HG03103 (cell line): ENCODE data around the gene HOXB4.

ENCODE experiments used
- ATAC-seq: cut with Tn5 transposase; IDR thresholded peaks from one replicate; pipeline ENCODE4 v1.9.1; 2021; ENCODE audit warnings: low read depth; ENCODE audit not compliant: unreplicated experiment

The HOXB4 gene

GRCh38 chr17:48601539-48602425 lies 23.6 kb upstream of the HOXB4 start:
- ATAC-seq, result no peak

- ATAC-seq, result no peak
These were observed 23.0 kb upstream of the HOXB4 start for GRCh38 chr17:48601207-48601538.

GRCh38 chr17:48600244-48601098 lies 22.3 kb upstream of the HOXB4 start:
- ATAC-seq, result no peak

- no peak for ATAC-seq
These were observed 21.2 kb upstream of the HOXB4 start for GRCh38 chr17:48599354-48599753.

GRCh38 chr17:48598736-48599135 lies 20.6 kb upstream of the HOXB4 start:
- no peak for ATAC-seq

- no peak for ATAC-seq
These were observed 19.9 kb upstream of the HOXB4 start for GRCh38 chr17:48597778-48598631.

- no peak for ATAC-seq
These were observed 19.3 kb upstream of the HOXB4 start for GRCh38 chr17:48597528-48597777.

- no peak for ATAC-seq
These were observed 18.8 kb upstream of the HOXB4 start for GRCh38 chr17:48596735-48597527.

- ATAC-seq, result no peak
These were observed 18.0 kb upstream of the HOXB4 start for GRCh38 chr17:48596000-48596734.

GRCh38 chr17:48595278-48595999 lies 17.3 kb upstream of the HOXB4 start:
- ATAC-seq, result no peak

- no peak for ATAC-seq
These were observed 16.6 kb upstream of the HOXB4 start for GRCh38 chr17:48594538-48595277.

GRCh38 chr17:48593840-48594537 lies 15.8 kb upstream of the HOXB4 start:
- ATAC-seq, result no peak

GRCh38 chr17:48593126-48593829 lies 15.1 kb upstream of the HOXB4 start, which contains the start of gene HOXB5:
TSS of gene HOXB5 (minus strand) at chr17:48593779. CDS start at chr17:48593682, 97 bp downstream.
- ATAC-seq, result no peak

GRCh38 chr17:48592577-48592976 lies 14.4 kb upstream of the HOXB4 start:
- no peak for ATAC-seq

- ATAC-seq, result no peak
These were observed 13.9 kb upstream of the HOXB4 start for GRCh38 chr17:48592057-48592514.

- ATAC-seq, result no peak
These were observed 13.3 kb upstream of the HOXB4 start for GRCh38 chr17:48591255-48592056.
